Activated CD8-positive, alpha-beta memory T cell treated with anti-CD3 and anti-CD28 coated beads for 36 hours (primary cell): ENCODE results near the gene CYREN. TPM values are rescaled to one million over a fixed set of nuclear protein-coding genes. Genes with fewer than 3 reads are reported as not detected.

Experiments used
- CTCF ChIA-PET: fragments of 350-600 bp; sonication (Branson Sonifier 250); formaldehyde crosslinking; loops from one replicate; lab custom pipeline; 2021; ENCODE audit warnings: antibody characterized with exemption; lab: Charles Lee
- POLR2A ChIA-PET: fragments of 350-600 bp; sonication (Branson Sonifier 250); formaldehyde crosslinking; loops from one replicate; lab custom pipeline; 2021; ENCODE audit warnings: antibody characterized with exemption; lab: Charles Lee
- total RNA-seq, 2 experiments: library from RNA; stranded (reverse); gene quantifications; one replicate each; pipeline ENCODE4 v1.2.3, GENCODE V29; 2021

CYREN gene, protein sequence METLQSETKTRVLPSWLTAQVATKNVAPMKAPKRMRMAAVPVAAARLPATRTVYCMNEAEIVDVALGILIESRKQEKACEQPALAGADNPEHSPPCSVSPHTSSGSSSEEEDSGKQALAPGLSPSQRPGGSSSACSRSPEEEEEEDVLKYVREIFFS
- total RNA-seq = 10 to 100 TPM; 71.4 to 71.7 TPM

- ChIA-PET CTCF (interaction anchor here (0.7 to 3.2 kb wide), 16 partner anchors 8 to 738 kb away, joined by 3 to 24 read pairs (median 4); partner anchors contain the start of genes AGBL3, TMEM140 and WDR91), POLR2A (interaction anchor here (1.0 to 4.2 kb wide), 5 partner anchors 10 to 184 kb away, joined by 3 to 23 read pairs (median 12); partner anchors contain the start of genes AGBL3, TMEM140 and WDR91)
Observed at GRCh38 chr7:135170274-135170997, at the start of gene CYREN. Gene CYREN, minus strand, starts transcription at chr7:135170707. Its CDS starts 1,785 bp downstream, at chr7:135168922.

- CTCF ChIA-PET = no interaction called here
- POLR2A ChIA-PET = no interaction called here
Observed at GRCh38 chr7:135217645-135218509, 47.4 kb upstream of the CYREN start.

- ChIA-PET POLR2A (no interaction called here), CTCF (no interaction called here)
Observed at GRCh38 chr7:135215698-135216097, 45.2 kb upstream of the CYREN start.

- ChIA-PET CTCF (no interaction called here), POLR2A (no interaction called here)
Observed at GRCh38 chr7:135215180-135215579, 44.7 kb upstream of the CYREN start.

DNA sequence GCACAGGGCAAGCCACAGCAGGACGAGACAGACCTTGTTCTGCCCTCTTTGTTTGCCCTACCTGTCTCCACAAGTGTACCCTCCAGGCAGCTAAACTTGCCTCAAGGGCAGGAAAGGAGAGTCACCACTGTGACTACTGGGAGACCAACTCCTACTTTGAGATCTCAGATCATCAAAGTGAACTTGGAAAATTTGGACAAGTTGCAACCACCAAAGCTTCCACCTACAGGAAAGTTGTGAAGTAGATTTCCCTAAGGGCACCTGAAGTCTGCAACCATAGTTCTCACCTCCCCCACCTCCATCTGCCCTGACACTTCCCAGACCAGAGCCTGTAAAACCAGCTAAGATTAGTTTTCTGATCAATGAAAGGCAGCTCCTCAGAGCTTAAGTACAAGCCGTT, 43.3 kb upstream of the CYREN start:
- POLR2A ChIA-PET = no interaction called here

DNA sequence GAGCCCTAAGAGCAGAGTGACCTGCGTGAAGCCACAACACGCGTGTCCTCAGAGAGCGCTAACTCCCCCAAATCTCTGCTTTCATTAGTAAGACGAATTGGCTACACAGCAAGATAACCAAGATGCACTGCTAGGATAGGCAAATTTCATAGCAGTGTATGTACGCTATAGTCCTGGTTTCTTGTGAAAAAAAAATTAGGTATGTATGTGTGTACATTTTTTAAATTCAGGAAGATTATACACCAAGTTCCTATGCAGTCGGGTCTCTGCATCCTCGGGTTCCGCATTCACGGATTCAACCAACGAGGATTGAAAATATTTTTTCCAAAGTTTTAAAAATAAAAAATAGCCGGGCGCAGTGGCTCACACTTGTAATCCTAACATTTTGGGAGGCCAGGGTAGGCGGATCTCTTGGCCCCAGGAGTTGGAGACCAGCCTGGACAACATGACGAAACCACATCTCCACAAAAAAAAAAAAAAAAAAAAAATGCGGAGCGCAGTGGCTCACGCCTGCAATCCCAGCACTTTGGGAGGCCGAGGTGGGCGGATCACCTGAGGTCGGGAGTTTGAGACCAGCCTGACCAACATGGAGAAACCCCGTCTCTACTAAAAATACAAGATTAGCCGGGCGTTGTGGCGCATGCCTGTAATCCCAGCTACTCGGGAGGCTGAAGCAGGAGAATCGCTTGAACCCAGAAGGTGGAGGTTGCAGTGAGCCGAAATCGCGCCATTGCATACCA, 41.6 kb upstream of the CYREN start:
- POLR2A ChIA-PET = interaction anchor here (2.0 kb wide), 1 partner anchor 42 kb away, joined by 12 read pairs; the partner anchor contains the start of gene CYREN
- CTCF ChIA-PET = interaction anchor here (0.6 to 2.9 kb wide), 3 partner anchors 42 to 891 kb away, joined by 3 to 19 read pairs (median 5); partner anchors contain the start of gene CYREN

More for the DNA sequence above, 43.3 kb upstream of the CYREN start:
- CTCF ChIA-PET = no interaction called here

GRCh38 chr7:135211179-135211945, 40.9 kb upstream of the CYREN start, which contains the start of gene WDR91:
Gene WDR91, minus strand, starts transcription at chr7:135211526. Its CDS starts 24 bp downstream, at chr7:135211502.
- POLR2A ChIA-PET = interaction anchor here (0.5 to 2.0 kb wide), 3 partner anchors 42 to 564 kb away, joined by 3 to 12 read pairs (median 3); partner anchors contain the start of genes CYREN and TMEM140
- CTCF ChIA-PET = interaction anchor here (0.9 to 2.9 kb wide), 2 partner anchors 31 to 41 kb away, joined by 3 to 19 read pairs; partner anchors contain the start of gene CYREN

DNA sequence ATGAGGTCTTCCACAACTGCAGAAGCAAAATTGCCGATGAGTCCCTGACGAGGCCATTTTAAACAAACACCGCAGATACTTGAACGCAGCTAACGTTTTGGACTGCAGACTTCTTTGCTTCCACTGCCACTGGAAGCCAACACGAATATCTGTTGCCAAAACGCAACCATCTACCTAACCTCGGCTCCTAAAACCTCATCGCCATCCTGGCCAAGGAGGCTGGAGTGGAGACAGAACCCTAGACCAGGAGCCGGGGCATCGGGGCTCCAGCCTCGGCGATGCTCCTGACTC, 40.3 kb upstream of the CYREN start:
- CTCF ChIA-PET = interaction anchor here (0.9 to 2.9 kb wide), 2 partner anchors 31 to 41 kb away, joined by 3 to 19 read pairs; partner anchors contain the start of gene CYREN
- POLR2A ChIA-PET = interaction anchor here (0.7 to 2.0 kb wide), 2 partner anchors 41 to 63 kb away, joined by 3 to 12 read pairs; partner anchors contain the start of genes CYREN and TMEM140

DNA sequence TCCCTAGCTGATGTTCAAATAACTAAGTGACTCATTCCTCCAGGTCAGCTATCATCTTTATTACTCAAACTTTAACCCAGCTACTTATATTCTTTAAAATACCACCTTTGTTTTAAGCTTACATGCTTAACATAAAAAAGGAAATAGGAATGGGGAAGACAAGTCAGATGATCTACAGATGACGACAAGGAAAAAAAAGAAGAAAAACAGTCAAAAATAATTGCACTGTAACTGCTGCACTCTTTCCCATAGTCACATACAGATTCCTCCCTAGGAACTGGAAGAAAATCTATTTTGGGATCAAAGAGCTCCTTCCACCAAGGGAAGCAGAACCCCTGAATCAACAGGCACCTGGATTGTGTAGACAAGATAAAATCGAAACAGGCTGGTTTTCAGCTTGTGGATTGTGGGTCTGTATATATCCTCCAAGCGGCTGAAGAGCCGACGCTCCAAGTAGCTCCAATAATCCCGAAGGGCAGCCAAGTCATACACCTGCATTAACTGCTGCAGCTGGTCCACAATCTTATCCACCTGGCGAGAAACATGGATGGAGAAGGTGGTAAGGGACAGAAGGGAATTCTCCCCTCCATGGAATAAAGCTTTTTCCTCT, 38.8 kb upstream of the CYREN start:
- POLR2A ChIA-PET = interaction anchor here (1.1 kb wide), 1 partner anchor 62 kb away, joined by 3 read pairs; the partner anchor contains the start of gene TMEM140
- CTCF ChIA-PET = interaction anchor here (2.9 kb wide), 1 partner anchor 39 kb away, joined by 19 read pairs; the partner anchor contains the start of gene CYREN

GRCh38 chr7:135208102-135208793, 37.7 kb upstream of the CYREN start:
- ChIA-PET POLR2A (no interaction called here), CTCF (interaction anchor here (2.0 kb wide), 1 partner anchor 37 kb away, joined by 6 read pairs; the partner anchor contains the start of gene CYREN)

GRCh38 chr7:135207406-135208101, 37.0 kb upstream of the CYREN start:
- CTCF ChIA-PET = interaction anchor here (2.0 kb wide), 1 partner anchor 37 kb away, joined by 6 read pairs; the partner anchor contains the start of gene CYREN

GRCh38 chr7:135206941-135207391, 36.5 kb upstream of the CYREN start:
- ChIA-PET POLR2A (no interaction called here), CTCF (interaction anchor here (2.0 kb wide), 1 partner anchor 36 kb away, joined by 6 read pairs; the partner anchor contains the start of gene CYREN)

More at GRCh38 chr7:135207406-135208101, 37.0 kb upstream of the CYREN start:
- POLR2A ChIA-PET = no interaction called here

DNA sequence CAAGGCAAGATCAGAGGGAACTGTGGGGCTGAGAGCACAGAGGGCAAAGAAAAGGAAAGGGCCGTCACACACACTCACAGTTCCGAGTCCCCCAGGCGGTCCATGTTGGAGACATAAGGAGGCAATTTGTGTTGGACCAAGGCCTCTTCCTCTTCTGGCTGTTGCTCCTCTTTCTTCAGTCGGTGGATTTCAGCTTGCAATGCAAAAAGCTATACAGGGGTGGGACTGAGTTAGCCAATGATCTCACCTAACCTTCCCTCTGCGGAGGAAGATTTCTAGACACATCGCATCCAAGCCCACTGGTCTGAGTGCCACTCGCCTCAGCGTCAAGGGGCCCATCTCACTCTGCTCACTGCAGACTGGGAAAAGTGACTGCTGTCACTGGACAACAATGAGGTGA, 35.3 kb upstream of the CYREN start:
- CTCF ChIA-PET = interaction anchor here (2.0 kb wide), 1 partner anchor 35 kb away, joined by 6 read pairs; the partner anchor contains the start of gene CYREN
- POLR2A ChIA-PET = no interaction called here

GRCh38 chr7:135204876-135205275, 34.4 kb upstream of the CYREN start:
- ChIA-PET POLR2A (no interaction called here), CTCF (interaction anchor here (1.2 kb wide), 1 partner anchor 34 kb away, joined by 3 read pairs; no protein-coding TSS in a partner anchor)

DNA sequence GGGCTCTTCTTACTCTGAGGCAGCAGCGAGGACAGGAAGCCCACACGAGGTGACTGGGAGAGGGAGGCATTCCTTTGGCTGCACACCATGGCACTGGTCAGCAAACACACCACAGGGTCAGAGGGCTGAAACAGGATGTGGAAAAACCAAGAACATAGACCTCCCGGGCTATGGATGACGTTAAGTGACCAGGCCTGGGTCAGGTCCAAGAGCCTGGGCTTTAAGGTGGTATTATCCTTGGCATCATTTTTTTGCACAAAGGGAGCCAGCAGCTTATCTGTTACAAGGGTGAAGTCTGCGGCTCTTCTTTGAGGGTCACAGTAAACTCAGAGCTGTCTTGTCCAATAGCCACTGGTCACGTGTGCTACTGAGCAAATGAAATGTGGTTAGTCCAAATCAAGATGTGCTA, 33.8 kb upstream of the CYREN start:
- ChIA-PET POLR2A (no interaction called here), CTCF (interaction anchor here (1.2 kb wide), 1 partner anchor 33 kb away, joined by 3 read pairs; no protein-coding TSS in a partner anchor)
